ENCODE results near the gene AGXT. TPM values are rescaled to one million over a fixed set of nuclear protein-coding genes. Genes with fewer than 3 reads are reported as not detected.

AGXT gene
- total RNA-seq, 1 experiment from 2014 or later: not detected

GRCh38 chr2:240919786-240920782 is 51.5 kb downstream of the AGXT start:
- DNase-seq (ENCODE audit: low spot score): no peak
- in situ Hi-C loops (cut with HindIII; ENCODE audit: low sequenced_read_pairs): no loop called here

DNA sequence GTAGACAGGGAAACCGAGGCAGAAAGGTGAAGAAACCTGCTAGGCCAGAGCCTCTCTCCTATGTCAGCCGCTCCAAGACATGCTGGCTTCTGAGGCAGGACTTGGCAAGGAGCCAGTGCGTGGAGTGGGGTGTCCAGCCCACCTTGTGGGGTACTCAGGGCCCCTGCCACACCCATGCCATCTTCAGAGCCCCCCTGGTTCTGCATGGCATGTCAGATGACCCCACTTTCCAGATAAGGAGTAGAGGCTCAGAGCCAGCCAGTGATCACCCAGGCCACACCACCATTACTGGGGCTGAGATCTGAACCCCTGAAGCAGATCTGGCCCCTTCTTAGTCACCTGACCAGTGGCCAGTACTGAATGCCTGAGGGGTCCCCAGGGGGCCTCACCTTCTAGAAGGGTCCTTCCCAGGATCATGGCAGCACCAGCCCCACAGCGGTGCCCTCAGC is 52.2 kb downstream of the AGXT start:
- DNase-seq (ENCODE audit: low spot score): no peak
- in situ Hi-C loops (cut with HindIII; ENCODE audit: low sequenced_read_pairs): no loop called here

- in situ Hi-C loops (cut with HindIII; ENCODE audit: low sequenced_read_pairs): no loop called here
- no peak for DNase-seq (ENCODE audit: low spot score)
These were observed 52.8 kb downstream of the AGXT start for GRCh38 chr2:240921311-240921994.

DNA sequence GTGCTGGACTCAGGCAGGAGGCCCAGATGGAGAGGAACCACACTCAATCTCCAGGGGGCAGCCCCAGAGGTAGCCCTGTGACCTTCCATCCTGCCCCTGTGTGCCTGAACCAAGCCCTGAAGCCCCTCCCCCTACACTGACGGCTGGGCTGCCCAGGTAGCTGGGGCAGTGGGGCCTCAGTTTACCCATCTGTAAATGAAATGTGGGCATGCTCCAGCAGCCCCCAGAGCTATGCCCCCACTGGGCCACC is 53.3 kb downstream of the AGXT start:
- in situ Hi-C loops (cut with HindIII; ENCODE audit: low sequenced_read_pairs): no loop called here
- no peak for DNase-seq (ENCODE audit: low spot score)

DNA sequence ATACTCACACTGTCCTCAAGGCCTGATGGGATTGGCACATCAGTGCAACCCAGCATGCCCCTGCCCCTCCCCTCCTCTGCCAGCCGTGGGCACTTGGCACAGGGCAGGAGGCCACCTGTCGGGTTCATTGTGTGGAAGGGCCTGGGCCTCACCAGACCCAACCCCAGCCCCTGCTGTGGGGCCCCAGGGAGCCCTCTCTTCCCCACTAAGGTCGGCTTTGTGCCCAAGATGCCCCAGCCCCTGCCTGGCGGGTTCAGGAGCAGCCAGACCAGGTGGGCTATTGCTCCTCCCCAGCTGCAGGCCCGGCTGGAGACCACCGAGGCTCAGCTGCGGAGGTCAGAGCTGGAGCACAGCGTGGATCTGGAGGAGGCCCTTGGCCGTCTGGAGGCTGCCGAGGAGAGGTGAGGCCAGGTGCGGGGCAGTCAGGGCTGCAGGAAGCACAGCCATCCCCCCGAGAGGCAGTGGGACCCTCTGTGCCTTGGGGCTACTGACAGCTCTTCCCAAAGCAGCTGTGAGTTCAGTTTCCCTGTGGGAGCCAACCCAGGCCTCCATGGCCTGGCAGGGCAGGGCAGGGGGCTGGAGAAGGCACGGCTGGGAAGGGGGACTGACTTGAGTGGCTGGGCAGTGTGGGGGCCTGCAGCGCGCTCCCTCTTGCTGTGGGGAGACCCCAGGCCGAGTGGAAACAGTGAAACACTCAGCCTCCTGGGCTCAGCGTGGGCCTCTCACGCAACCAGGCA is 53.8 kb downstream of the AGXT start:
- in situ Hi-C loops (cut with HindIII; ENCODE audit: low sequenced_read_pairs): no loop called here
- no peak for DNase-seq (ENCODE audit: low spot score)

- in situ Hi-C loops (cut with HindIII; ENCODE audit: low sequenced_read_pairs): no loop called here
- DNase-seq (ENCODE audit: low spot score): no peak
These were observed 54.4 kb downstream of the AGXT start for GRCh38 chr2:240922982-240923537.

DNA sequence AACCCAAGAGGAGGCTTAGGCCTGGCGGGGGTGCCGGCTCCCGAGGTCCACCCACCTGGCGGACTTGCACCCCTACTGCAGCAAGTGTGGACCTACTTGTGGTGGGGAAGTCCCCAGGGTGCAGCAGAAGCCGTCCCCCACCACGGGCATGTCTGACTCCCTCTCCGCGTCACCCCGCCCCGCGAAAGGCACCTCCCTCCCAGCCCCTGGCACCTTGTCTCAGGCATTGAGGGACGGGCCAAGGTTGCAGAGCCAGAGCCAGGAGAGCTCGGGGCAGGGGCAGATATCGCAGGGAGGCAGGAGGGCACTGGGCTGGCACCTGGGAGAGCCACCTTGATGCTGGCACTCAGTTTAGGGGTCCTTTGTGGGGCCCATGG is 56.6 kb downstream of the AGXT start:
- in situ Hi-C loops (cut with HindIII; ENCODE audit: low sequenced_read_pairs): no loop called here
- DNase-seq (ENCODE audit: low spot score): no peak

DNA sequence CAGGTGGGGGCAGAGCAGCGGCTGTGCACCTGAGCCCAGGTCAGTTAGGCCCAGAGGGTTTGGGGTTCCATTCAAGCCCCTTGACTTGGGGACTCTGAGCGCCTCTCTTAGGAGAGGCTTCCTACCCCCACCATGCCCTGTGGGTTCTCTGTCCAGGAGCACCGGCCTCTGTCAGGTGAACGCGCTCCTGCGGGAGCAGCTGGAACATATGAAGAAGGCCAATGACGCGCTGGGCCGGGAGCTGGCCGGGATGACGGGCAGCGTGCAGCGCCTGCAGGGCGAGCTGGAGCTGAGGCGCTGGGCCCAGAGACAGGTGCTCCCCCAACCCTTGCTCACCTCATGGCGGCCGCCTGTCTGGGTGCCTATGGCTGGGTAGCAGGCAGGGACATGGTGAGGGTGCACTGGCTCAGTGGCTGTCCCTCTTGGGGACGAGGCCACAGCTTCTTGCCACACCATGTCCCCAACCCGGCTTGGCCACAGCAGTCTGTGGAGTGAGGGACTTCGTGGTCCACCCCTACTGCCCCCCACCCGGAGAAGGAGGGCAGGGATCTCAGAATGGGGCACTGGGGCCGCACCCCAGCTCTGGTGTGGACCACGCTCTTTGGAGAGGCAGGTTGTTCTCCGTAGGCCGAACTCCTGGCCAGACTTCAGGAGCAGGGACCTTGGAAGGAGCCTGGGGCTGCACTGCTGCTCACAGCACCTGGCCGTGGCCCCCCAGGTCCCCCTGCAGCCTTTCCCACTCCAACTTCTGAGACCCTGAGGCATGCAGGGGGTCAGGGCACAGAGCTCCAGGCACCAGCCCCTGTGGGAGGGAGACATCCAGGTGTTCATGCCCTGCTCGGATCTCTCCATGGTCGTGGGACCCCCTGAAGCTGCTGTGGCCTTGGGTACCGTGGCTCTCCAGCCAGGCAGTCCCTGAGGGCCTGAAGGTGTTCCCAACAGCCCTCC is 57.2 kb downstream of the AGXT start:
- in situ Hi-C loops (cut with HindIII; ENCODE audit: low sequenced_read_pairs): no loop called here
- no peak for DNase-seq (ENCODE audit: low spot score)

DNA sequence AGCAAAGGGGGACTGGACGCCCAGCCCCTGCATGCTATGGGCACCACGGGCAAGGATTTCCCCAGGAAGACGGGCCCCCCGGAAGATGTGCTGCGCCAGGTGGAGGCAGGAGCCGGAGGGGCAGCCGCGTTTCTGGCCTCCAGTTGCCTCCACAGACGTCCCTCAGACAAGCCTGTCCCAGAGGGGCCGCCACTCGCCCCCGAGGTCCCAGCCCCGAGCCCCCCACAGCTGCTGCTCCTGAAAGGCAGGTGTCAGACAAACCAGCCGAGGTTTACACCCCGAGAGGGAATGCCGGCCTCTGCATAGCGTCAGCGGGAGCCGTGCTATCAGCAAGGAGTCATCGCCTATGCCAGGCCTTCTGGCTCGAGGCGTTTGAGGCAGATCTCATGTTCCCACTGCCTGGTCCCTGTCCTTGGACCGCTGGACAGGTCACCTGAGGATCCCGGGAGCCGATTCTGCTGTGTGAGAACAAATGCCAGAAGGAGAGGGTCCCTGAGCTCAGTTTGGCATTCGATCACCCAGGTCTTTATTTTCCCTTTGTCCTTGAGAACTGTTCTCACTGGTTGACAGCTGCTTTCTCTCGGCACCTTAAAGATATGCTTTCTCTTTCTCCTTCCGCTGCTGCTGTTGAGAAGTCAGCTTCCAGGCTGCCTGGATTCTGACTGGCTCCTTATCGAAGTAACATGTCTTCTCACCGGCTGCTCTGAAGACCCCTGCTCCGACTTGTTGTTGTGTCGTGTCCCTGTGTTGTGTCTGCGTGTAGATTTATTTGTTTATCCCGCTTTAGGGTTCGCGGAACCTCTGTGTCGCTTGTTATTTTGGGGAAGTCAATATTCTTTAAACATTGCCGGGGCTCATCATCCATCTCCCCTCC is 58.1 kb downstream of the AGXT start:
- in situ Hi-C loops (cut with HindIII; ENCODE audit: low sequenced_read_pairs): no loop called here
- DNase-seq (ENCODE audit: low spot score): no peak

DNA sequence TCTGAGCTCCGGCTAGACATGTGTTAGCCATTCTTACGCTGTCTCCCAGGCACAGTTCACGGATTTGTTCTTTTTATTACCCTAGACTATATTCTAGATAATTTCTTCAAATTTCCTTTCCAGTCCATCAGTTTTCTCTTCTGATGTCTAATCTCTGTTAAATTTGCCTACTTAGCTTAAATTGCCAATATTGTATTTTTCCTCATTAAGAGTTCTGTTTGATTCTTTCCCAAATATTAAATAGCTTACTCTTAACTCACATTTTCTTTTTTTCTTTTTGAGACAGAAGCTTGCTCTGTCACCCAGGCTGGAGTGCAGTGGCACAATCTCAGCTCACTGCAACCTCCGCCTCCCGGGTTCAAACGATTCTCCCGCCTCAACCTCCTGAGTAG is 58.8 kb downstream of the AGXT start:
- in situ Hi-C loops (cut with HindIII; ENCODE audit: low sequenced_read_pairs): no loop called here
- no peak for DNase-seq (ENCODE audit: low spot score)

- in situ Hi-C loops (cut with HindIII; ENCODE audit: low sequenced_read_pairs): no loop called here
- no peak for DNase-seq (ENCODE audit: low spot score)
These were observed 60.1 kb downstream of the AGXT start for GRCh38 chr2:240928476-240929363.

- in situ Hi-C loops (cut with HindIII; ENCODE audit: low sequenced_read_pairs): no loop called here
- no peak for DNase-seq (ENCODE audit: low spot score)
These were observed 60.9 kb downstream of the AGXT start for GRCh38 chr2:240929364-240930095.

Other genes with a start within 250 kb of the AGXT start
- 0.86 TPM in 1 of 2 replicates, not detected in the other for gene GPR35, start 243.3 kb upstream of the AGXT start, total RNA-seq (2014; rRNA removed; shearing (Covaris generic))
- gene AQP12B, start 185.9 kb upstream of the AGXT start, total RNA-seq (2014; rRNA removed; shearing (Covaris generic)): not detected in 2 replicates
- gene AQP12A, start 177.0 kb upstream of the AGXT start, total RNA-seq (2014; rRNA removed; shearing (Covaris generic)): not detected in 2 replicates
- 15.3 and 24.9 TPM in 2 replicates for gene KIF1A, start 48.6 kb upstream of the AGXT start, total RNA-seq (2014; rRNA removed; shearing (Covaris generic))
- not detected in 2 replicates for gene MAB21L4, start 27.3 kb downstream of the AGXT start, total RNA-seq (2014; rRNA removed; shearing (Covaris generic))
- not detected in 2 replicates for gene CROCC2, start 37.5 kb downstream of the AGXT start, total RNA-seq (2014; rRNA removed; shearing (Covaris generic))
- 0.07 and 2.2 TPM in 2 replicates for gene SNED1, start 129.8 kb downstream of the AGXT start, total RNA-seq (2014; rRNA removed; shearing (Covaris generic))
- 17.5 and 24.9 TPM in 2 replicates for gene MTERF4, start 233.5 kb downstream of the AGXT start, total RNA-seq (2014; rRNA removed; shearing (Covaris generic))

Measured in G401 (cell line).